BLaER1 (cell line): ENCODE results near the gene RPL26.
"Not testable (repeated sequence)": the region's sequence is repeated elsewhere in the genome, so short reads cannot be mapped to it uniquely, and the experiment has no call there.

Source experiments
- H3K27ac ChIP-seq: shearing (Covaris generic); formaldehyde crosslinking; 2 replicates; pipeline ENCODE4 v1.8.1; 2022
- H3K27me3 ChIP-seq: shearing (Covaris generic); formaldehyde crosslinking; 2 replicates; pipeline ENCODE4 v1.8.1; 2022
- H3K36me3 ChIP-seq: shearing (Covaris generic); formaldehyde crosslinking; 2 replicates; pipeline ENCODE4 v1.8.1; 2022
- H3K4me1 ChIP-seq: shearing (Covaris generic); formaldehyde crosslinking; 2 replicates; pipeline ENCODE4 v1.8.1; 2022
- H3K4me2 ChIP-seq: shearing (Covaris generic); formaldehyde crosslinking; 2 replicates; pipeline ENCODE4 v1.8.1; 2022
- H3K4me3 ChIP-seq: shearing (Covaris generic); formaldehyde crosslinking; 2 replicates; pipeline ENCODE4 v1.8.1; 2022
- H3K9ac ChIP-seq: shearing (Covaris generic); formaldehyde crosslinking; 2 replicates; pipeline ENCODE4 v1.8.1; 2022
- H3K9me3 ChIP-seq: shearing (Covaris generic); formaldehyde crosslinking; 2 replicates; pipeline ENCODE4 v1.8.1; 2022
- H4K20me1 ChIP-seq: shearing (Covaris generic); formaldehyde crosslinking; 2 replicates; pipeline ENCODE4 v1.8.1; 2022
- Cebpa-rat ChIP-seq: shearing (Covaris generic); IDR thresholded peaks from 2 replicates; pipeline ENCODE4 v1.8.1; 2022

Gene RPL26

GRCh38 chr17:8397636-8398035, 14.6 kb upstream of the RPL26 start, which contains the start of gene RNF222:
TSS of gene RNF222 (minus strand) at chr17:8397827. CDS start at chr17:8393461, 4,366 bp downstream.
- H3K4me2 ChIP-seq = no peak within 1 kb of the TSS
- peaks cover 11% of the 10 kb centered on the region for H3K4me1 ChIP-seq
- no peak for TF ChIP-seq Cebpa-rat
- H3K36me3 ChIP-seq = no peaks in the 10 kb centered on the region
- H3K4me3 ChIP-seq = no peak within 1 kb of the TSS
- H4K20me1 ChIP-seq = no peaks in the 10 kb centered on the region
- no peaks in the 10 kb centered on the region for H3K9me3 ChIP-seq
- no peak within 1 kb of the TSS for H3K27ac ChIP-seq
- H3K9ac ChIP-seq = no peak within 1 kb of the TSS
- H3K27me3 ChIP-seq = no peaks in the 10 kb centered on the region

GRCh38 chr17:8394497-8394896, 11.5 kb upstream of the RPL26 start:
- not testable (repeated sequence) for H3K27ac ChIP-seq, H3K36me3 ChIP-seq, H3K4me2 ChIP-seq, H3K27me3 ChIP-seq, H3K4me3 ChIP-seq, H3K9me3 ChIP-seq, H3K9ac ChIP-seq, H4K20me1 ChIP-seq
- H3K4me1 ChIP-seq = peaks cover 22% of the 10 kb centered on the region

DNA sequence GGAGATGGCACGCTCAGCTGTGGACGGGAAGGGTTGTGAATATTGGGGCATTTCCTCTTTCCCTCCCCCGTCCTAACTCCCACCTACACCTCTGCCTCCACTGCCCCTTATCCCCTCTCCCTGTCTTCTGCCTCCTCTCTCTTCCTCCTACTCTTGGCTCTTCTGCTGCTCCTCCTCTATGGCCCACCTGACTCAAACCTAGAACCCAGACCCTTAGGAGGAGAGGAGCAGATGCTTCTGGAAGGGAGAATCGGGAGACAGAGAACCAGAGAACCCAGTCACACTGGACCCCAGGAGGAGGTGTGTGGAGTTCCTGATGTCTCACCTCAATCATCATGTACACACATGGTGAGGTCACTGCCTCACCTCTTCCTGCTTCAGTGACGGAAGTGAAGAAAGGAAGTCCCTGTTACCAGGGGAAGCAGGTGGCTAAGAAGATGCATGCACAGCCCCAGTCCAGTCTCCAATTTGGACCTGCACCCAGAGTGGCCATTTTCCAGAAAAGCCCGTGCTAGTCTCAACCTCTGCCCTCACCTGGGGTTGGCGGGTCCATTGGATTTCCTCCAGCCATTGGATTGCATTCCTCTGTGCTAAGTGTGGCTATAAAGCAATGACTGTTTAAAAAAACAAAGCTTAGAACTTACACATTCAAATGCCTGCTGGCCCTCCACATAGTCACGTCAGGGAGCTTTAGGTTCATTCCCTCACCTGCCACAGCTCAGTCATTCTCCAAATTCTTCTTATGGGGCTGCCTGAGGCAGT, 10.7 kb upstream of the RPL26 start:
- Histone ChIP-seq H3K9ac (peak overlapping the region; percentile 8; the same call in 1 of the 2 replicates), H3K4me1 (peaks cover 22% of the 10 kb centered on the region), H3K9me3 (no peaks in the 10 kb centered on the region), H3K27ac (peak overlapping the region; percentile 14; the same call in 1 of the 2 replicates), H3K4me2 (peak overlapping the region; percentile 52), H3K27me3 (no peaks in the 10 kb centered on the region), H4K20me1 (no peaks in the 10 kb centered on the region), H3K4me3 (no peak overlapping the region), H3K36me3 (no peaks in the 10 kb centered on the region)
- TF ChIP-seq Cebpa-rat = no peak

DNA sequence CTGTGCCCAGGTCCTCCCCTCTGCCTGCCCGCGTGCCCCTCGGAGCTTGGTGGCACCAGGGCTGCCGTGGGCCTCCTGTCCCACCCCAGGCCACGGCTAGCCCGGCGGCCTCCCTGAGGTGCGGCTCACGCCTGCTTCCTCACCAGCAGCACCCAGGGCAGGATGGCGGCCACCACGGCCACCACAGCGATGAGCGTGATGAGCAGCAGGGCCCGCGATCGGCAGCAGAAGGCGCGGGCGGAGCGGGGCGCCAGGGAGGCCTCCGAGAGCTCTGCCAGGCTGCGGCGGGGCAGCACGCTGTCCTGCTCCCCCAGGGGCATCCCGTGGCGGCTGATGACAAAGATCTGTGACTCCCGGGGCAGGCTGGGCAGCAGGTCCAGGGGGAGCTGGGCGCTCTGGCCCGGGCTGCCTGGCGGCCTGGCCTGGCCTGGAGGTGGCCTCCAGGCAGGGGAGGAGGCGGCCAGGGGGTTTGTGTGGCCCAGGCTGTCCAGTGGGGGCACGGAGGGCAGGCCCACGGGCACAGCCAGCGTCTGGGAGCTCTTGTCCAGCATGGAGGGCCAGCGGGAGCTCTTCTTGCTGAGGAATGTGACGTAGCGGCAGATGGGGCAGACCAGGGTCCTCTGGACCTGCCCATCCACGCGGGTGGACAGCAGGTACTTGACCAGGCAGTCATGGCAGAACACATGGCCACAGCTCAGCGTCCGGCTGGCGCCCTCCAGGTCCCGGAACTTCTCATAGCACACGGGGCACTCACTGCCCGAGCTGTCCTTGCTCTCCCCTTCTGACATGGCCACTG, 9.9 kb upstream of the RPL26 start:
- Histone ChIP-seq H4K20me1 (no peaks in the 10 kb centered on the region), H3K9me3 (no peaks in the 10 kb centered on the region), H3K9ac (no peak overlapping the region), H3K27ac (peak overlapping the region; percentile 19; the same call in 1 of the 2 replicates), H3K27me3 (no peaks in the 10 kb centered on the region), H3K36me3 (no peaks in the 10 kb centered on the region), H3K4me3 (no peak overlapping the region), H3K4me1 (peaks cover 22% of the 10 kb centered on the region), H3K4me2 (peak overlapping the region; percentile 52)
- no peak for TF ChIP-seq Cebpa-rat

- no peaks in the 10 kb centered on the region for H3K27me3 ChIP-seq
- H3K4me3 ChIP-seq = no peak overlapping the region
- no peaks in the 10 kb centered on the region for H3K9me3 ChIP-seq
- peak overlapping the region; percentile 42; the same call in 1 of the 2 replicates for H3K4me2 ChIP-seq
- H3K9ac ChIP-seq = no peak overlapping the region
- no peak for TF ChIP-seq Cebpa-rat
- H4K20me1 ChIP-seq = no peaks in the 10 kb centered on the region
- peaks cover 22% of the 10 kb centered on the region for H3K4me1 ChIP-seq
- H3K27ac ChIP-seq = no peak overlapping the region
- no peaks in the 10 kb centered on the region for H3K36me3 ChIP-seq
Observed at GRCh38 chr17:8392274-8392673, 9.3 kb upstream of the RPL26 start.

DNA sequence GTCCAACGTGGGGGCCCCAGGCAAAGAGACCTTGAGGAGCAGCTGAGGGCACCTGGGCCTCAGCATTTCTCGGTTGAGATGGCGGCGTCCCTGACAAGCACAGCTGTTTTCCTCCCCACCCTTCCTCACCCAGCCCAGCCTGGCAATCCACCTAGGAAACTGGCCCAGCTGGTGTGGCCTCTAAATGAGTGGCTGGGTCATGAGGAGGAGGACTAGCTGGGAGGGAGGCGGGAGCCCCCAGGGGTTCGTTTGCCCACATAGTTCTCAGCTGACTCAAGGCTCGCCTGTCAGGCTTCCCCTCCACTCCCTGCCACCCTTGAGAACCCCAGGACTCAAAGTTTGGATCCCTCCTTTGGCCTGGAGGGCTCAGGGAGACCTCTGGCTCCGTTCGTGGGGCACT, 8.7 kb upstream of the RPL26 start:
- Histone ChIP-seq H3K27me3 (no peaks in the 10 kb centered on the region), H3K9ac (peak overlapping the region; percentile 41; the same call in 1 of the 2 replicates), H3K4me3 (no peak overlapping the region), H3K9me3 (no peaks in the 10 kb centered on the region), H3K27ac (no peak overlapping the region), H3K4me1 (peaks cover 22% of the 10 kb centered on the region), H3K4me2 (peak overlapping the region; percentile 42), H3K36me3 (no peaks in the 10 kb centered on the region), H4K20me1 (no peaks in the 10 kb centered on the region)
- TF ChIP-seq Cebpa-rat = no peak

DNA sequence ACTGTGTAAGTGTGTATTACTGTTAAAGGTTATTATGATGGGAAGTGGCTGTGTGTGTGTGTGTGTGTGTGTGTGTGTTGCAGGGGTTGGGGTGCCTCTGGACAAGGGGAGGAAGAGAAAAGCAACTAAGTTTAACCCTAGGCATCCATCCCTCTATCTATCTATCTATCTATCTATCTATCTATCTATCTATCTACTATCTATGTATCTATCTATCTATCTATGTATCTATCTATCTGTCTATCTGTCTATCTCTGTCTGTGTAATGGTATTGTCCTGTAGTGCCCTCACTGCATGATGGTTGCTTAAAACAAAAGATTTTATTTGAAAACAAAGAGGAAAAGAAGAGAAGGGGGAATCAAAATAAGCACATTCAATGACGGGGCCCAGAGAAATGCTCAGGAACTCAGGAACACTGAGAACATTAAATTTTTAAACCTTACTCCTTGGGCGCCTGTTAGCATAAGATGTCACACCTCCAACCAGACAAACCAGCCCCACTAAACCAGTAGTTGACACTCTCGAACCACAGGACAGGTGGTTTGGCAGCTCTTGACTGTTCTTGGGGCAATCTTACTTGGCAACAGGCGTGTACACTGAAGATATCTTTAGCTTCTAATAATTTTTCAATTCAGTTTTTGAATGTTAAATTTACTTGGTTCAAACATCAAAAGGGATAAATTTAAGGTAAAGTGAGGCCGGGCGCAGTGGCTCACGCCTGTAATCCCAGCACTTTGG, 5.1 kb upstream of the RPL26 start:
- Histone ChIP-seq H3K36me3 (no peaks in the 10 kb centered on the region), H3K4me1 (peaks cover 27% of the 10 kb centered on the region), H3K27me3 (no peaks in the 10 kb centered on the region), H3K9me3 (no peaks in the 10 kb centered on the region), H3K4me3 (no peak overlapping the region), H3K4me2 (no peak overlapping the region), H4K20me1 (no peaks in the 10 kb centered on the region), H3K27ac (no peak overlapping the region), H3K9ac (no peak overlapping the region)
- no peak for TF ChIP-seq Cebpa-rat

DNA sequence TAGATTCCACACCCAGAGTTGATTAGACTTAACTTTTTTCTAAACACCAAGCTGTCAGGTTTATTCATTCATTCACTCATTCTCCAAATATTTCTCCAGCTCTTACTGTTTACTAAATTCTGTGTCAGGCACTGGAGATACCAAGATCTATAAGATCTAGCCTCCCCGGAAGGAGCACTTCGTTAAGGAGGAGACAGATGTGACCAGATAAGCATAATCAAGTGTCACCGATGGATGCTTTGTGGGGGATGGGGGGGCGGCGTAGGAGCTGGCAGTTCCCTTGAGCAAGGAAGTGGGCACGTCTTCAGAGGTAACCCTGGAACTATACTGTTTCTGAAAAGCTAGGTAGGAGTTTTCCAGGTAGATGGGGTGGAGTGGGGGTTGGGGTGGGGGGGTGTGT, 3.8 kb upstream of the RPL26 start:
- Histone ChIP-seq H3K36me3 (peaks cover 3% of the 10 kb centered on the region), H3K4me3 (no peak overlapping the region), H3K4me1 (peaks cover 25% of the 10 kb centered on the region), H3K27ac (no peak overlapping the region), H3K9me3 (no peaks in the 10 kb centered on the region), H4K20me1 (peaks cover 10% of the 10 kb centered on the region), H3K9ac (no peak overlapping the region), H3K4me2 (no peak overlapping the region), H3K27me3 (no peaks in the 10 kb centered on the region)
- no peak for TF ChIP-seq Cebpa-rat

- H3K9me3 ChIP-seq = no peaks in the 10 kb centered on the region
- H3K36me3 ChIP-seq = peaks cover 23% of the 10 kb centered on the region
- H3K4me2 ChIP-seq = peak overlapping the region; percentile 74
- TF ChIP-seq Cebpa-rat = no peak
- H3K4me1 ChIP-seq = peaks cover 37% of the 10 kb centered on the region
- H3K9ac ChIP-seq = peak overlapping the region; percentile 95; the same call in 1 of the 2 replicates
- no peaks in the 10 kb centered on the region for H3K27me3 ChIP-seq
- H3K4me3 ChIP-seq = no peak overlapping the region
- H4K20me1 ChIP-seq = peaks cover 29% of the 10 kb centered on the region
- no peak overlapping the region; the same call in 1 of the 2 replicates for H3K27ac ChIP-seq
Observed at GRCh38 chr17:8384801-8385378, 1.9 kb upstream of the RPL26 start.
